ENCODE results near the gene CD96. TPM values are rescaled to one million over a fixed set of nuclear protein-coding genes. Genes with fewer than 3 reads are reported as not detected.

Gene CD96
- total RNA-seq, 1 donor from 2014 or later, result 5.6 TPM

DNA sequence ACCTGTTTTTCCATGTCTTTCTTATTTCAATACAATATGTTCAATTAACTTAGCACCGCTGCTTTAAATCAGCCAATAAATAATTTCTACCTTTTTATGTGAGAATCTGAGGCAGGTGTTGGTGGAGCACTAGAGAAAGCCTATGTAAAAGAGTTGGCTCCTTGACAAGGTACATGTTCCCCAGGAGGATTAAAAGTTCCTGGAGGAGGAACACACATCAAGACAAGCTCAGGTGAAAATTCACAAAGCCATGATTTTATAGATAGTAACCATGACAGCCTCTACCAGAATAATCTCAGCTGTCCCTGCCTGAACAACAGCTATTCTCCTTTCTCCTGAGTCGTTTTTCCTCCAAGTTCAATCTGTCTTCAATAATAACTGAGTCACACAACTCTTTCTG is 56.6 kb downstream of the CD96 start:
- intact Hi-C loops (cut with DNase I), result no loop called here
- TF ChIP-seq, protein P1, sequence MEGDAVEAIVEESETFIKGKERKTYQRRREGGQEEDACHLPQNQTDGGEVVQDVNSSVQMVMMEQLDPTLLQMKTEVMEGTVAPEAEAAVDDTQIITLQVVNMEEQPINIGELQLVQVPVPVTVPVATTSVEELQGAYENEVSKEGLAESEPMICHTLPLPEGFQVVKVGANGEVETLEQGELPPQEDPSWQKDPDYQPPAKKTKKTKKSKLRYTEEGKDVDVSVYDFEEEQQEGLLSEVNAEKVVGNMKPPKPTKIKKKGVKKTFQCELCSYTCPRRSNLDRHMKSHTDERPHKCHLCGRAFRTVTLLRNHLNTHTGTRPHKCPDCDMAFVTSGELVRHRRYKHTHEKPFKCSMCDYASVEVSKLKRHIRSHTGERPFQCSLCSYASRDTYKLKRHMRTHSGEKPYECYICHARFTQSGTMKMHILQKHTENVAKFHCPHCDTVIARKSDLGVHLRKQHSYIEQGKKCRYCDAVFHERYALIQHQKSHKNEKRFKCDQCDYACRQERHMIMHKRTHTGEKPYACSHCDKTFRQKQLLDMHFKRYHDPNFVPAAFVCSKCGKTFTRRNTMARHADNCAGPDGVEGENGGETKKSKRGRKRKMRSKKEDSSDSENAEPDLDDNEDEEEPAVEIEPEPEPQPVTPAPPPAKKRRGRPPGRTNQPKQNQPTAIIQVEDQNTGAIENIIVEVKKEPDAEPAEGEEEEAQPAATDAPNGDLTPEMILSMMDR (IDR thresholded peaks at IDR 0.05), result no peak
- no peaks in the 10 kb centered on the region for H3K36me3 ChIP-seq
- no peak overlapping the region for H3K27ac ChIP-seq
- no peak for ATAC-seq
- no peaks in the 10 kb centered on the region for H3K4me1 ChIP-seq
- no peaks in the 10 kb centered on the region for H3K27me3 ChIP-seq (ENCODE audit: low read depth)
- DNase-seq, result no peak
- no peak overlapping the region for H3K4me3 ChIP-seq
- H3K9me3 ChIP-seq, result no peaks in the 10 kb centered on the region

DNA sequence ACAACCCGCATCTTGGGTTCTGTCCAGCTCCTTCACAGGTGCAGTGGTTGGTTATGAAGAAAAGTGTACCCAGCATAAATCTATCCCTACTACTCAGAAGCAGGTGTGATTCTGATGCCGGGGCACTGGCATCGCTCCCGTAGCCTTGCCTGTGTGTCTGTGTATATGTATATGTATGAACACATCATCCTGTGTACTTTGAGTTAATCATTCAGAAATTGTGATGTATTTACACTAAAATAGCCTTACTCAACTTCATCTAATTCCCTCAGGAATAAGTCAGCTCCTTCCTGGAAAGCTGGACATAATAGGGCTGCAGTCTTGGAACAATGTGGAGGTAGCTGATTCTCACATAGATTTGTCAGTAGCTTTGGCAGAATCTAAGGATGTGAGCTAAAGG is 59.8 kb downstream of the CD96 start:
- DNase-seq, result no peak

DNA sequence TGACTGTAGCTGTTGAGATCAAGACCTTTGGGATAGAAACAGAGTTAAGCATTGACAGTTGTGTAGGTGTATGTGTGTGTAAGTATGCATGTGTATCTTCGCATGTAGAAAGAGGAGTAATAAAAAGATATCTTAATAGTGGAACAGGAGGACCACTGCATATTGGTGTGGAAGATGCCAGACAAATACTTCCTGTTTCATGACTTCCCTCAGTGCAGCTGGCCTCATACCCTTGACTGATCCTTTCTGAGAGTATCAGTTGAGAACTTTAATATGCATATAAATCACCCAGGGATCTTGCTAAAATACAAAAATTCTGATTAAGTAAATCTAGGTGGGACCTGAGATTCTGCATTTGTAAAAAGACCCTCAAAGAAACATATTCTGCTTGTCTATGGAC is 61.7 kb downstream of the CD96 start:
- intact Hi-C loops (cut with DNase I), result no loop called here
- no peak overlapping the region for H3K4me3 ChIP-seq
- ATAC-seq (no peak), DNase-seq (no peak)
- H3K9me3 ChIP-seq, result no peaks in the 10 kb centered on the region
- H3K27me3 ChIP-seq (ENCODE audit: low read depth), result no peaks in the 10 kb centered on the region
- TF ChIP-seq, protein P1 (IDR thresholded peaks at IDR 0.05), result no peak
- no peaks in the 10 kb centered on the region for H3K36me3 ChIP-seq
- H3K4me1 ChIP-seq, result no peaks in the 10 kb centered on the region
- no peak overlapping the region for H3K27ac ChIP-seq

More for the DNA sequence above, 59.8 kb downstream of the CD96 start:
- no peak for ATAC-seq
- no peaks in the 10 kb centered on the region for H3K27me3 ChIP-seq (ENCODE audit: low read depth)
- H3K9me3 ChIP-seq, result no peaks in the 10 kb centered on the region
- no peaks in the 10 kb centered on the region for H3K36me3 ChIP-seq
- H3K4me1 ChIP-seq, result no peaks in the 10 kb centered on the region
- intact Hi-C loops (cut with DNase I), result no loop called here
- no peak overlapping the region for H3K4me3 ChIP-seq
- H3K27ac ChIP-seq, result no peak overlapping the region
- TF ChIP-seq, protein P1 (IDR thresholded peaks at IDR 0.05), result no peak

DNA sequence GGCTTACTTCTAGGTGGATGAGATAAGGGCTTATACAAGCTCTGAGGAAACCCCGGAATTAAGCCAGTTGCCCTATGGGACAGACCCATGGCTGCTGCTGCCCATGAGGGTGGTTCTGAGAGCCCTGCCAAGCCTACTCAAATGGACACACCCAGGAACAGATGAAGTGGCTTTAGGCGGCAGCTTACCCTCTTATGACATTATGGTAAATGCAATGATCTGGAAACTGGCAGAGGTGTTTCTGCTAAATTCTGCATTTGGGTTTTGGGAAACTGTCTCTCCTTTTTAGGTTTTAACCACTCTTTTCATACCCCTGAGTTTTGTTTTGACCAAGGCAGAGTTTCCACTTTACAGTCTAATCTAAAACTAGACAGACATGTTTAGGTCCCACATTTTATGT is 62.1 kb downstream of the CD96 start:
- H3K36me3 ChIP-seq, result no peaks in the 10 kb centered on the region
- DNase-seq (no peak), ATAC-seq (peak; percentile 63 to 68)
- TF ChIP-seq, protein P1 (IDR thresholded peaks at IDR 0.05), result no peak
- H3K4me1 ChIP-seq, result no peaks in the 10 kb centered on the region
- no peaks in the 10 kb centered on the region for H3K9me3 ChIP-seq
- H3K27me3 ChIP-seq (ENCODE audit: low read depth), result no peaks in the 10 kb centered on the region
- H3K27ac ChIP-seq, result no peak overlapping the region
- no peak overlapping the region for H3K4me3 ChIP-seq
- intact Hi-C loops (cut with DNase I), result no loop called here

DNA sequence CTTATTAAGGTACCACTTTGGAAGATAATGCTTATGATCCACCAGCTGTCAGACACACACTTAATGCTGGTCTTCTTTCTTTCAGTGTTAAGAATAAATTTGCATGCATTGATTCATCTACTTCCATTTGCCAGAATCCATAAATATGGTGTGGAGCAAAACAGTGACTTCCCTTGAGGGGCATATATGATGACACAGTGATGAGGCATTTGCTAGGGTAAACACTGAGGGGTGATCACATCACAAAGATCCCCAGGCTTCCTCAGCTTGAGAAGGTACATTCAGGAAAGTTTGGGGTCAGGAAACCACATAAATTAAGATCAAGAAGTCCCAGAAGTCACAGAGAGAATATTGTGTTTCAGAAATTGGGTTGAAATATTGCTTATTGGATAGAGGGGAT is 63.0 kb downstream of the CD96 start:
- Histone ChIP-seq H3K4me1 (no peaks in the 10 kb centered on the region), H3K27ac (no peak overlapping the region), H3K27me3 (ENCODE audit: low read depth) (no peaks in the 10 kb centered on the region), H3K4me3 (no peak overlapping the region), H3K36me3 (no peaks in the 10 kb centered on the region), H3K9me3 (no peaks in the 10 kb centered on the region)
- TF ChIP-seq, protein P1 (IDR thresholded peaks at IDR 0.05), result no peak
- intact Hi-C loops (cut with DNase I), result no loop called here
- DNase-seq (no peak), ATAC-seq (no peak)

DNA sequence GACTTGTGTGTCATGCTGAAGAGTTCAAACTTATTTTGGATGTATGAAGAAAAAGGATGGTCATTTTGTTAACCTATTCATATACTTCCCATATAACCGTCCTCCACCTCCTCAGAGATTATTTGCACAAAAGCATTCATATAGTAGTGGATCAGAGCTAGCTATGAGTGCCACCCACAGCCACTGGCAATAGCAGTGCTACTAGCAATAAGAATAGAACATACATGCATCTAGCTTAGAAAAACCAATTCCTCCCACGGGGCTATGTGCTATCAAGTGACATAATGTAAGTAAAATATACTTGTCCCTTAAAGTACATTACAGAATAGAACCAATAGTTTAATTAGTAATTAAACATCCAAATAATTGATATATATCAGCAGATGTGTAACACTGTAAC is 63.5 kb downstream of the CD96 start:
- intact Hi-C loops (cut with DNase I), result no loop called here
- no peaks in the 10 kb centered on the region for H3K4me1 ChIP-seq
- H3K9me3 ChIP-seq, result no peaks in the 10 kb centered on the region
- no peaks in the 10 kb centered on the region for H3K36me3 ChIP-seq
- no peaks in the 10 kb centered on the region for H3K27me3 ChIP-seq (ENCODE audit: low read depth)
- ATAC-seq, result no peak
- DNase-seq, result no peak
- H3K4me3 ChIP-seq, result no peak overlapping the region
- no peak overlapping the region for H3K27ac ChIP-seq
- TF ChIP-seq, protein P1 (IDR thresholded peaks at IDR 0.05), result no peak
